ENCODE results near the gene GLRA3. TPM values are rescaled to one million over a fixed set of nuclear protein-coding genes. Genes with fewer than 3 reads are reported as not detected.

GLRA3 gene
- total RNA-seq, 4 donors from 2014 or later = not detected

GRCh38 chr4:174607792-174608191 is 221.3 kb downstream of the GLRA3 start:
- H3K36me3 ChIP-seq = no peaks in the 10 kb centered on the region
- no peak for DNase-seq (ENCODE audit: low spot score in 2 of 2)
- whole genome bisulfite sequencing = 76% methylated on average over 1 of the region's 1 CpG
- TF ChIP-seq CTCF (IDR thresholded peaks at IDR 0.05) (no peak), POLR2A (IDR thresholded peaks at IDR 0.05) (no peak), POLR2AphosphoS5 (IDR thresholded peaks at IDR 0.05) (no peak), EP300 (IDR thresholded peaks at IDR 0.05) (no peak)
- no peaks in the 10 kb centered on the region for H3K9me3 ChIP-seq
- no peaks in the 10 kb centered on the region for H3K27me3 ChIP-seq
- no peak overlapping the region for H3K4me3 ChIP-seq
- no peak overlapping the region for H3K27ac ChIP-seq
- H3K4me1 ChIP-seq = no peaks in the 10 kb centered on the region

GRCh38 chr4:174604198-174604597 is 224.8 kb downstream of the GLRA3 start:
- Histone ChIP-seq H3K4me3 (no peak overlapping the region), H3K9me3 (no peaks in the 10 kb centered on the region), H3K4me1 (no peaks in the 10 kb centered on the region), H3K27ac (no peak overlapping the region), H3K27me3 (no peaks in the 10 kb centered on the region), H3K36me3 (no peaks in the 10 kb centered on the region)
- no peak for TF ChIP-seq POLR2AphosphoS5 (IDR thresholded peaks at IDR 0.05)
- TF ChIP-seq CTCF (IDR thresholded peaks at IDR 0.05) = no peak
- TF ChIP-seq POLR2A (IDR thresholded peaks at IDR 0.05) = no peak
- no peak for TF ChIP-seq EP300 (IDR thresholded peaks at IDR 0.05)
- no peak for DNase-seq (ENCODE audit: low spot score in 2 of 2)
- 50% methylated on average over 4 of the region's 4 CpGs for WGBS

- Histone ChIP-seq H3K36me3 (no peaks in the 10 kb centered on the region), H3K27ac (no peak overlapping the region), H3K9me3 (no peaks in the 10 kb centered on the region), H3K4me1 (no peaks in the 10 kb centered on the region), H3K4me3 (no peak overlapping the region), H3K27me3 (no peaks in the 10 kb centered on the region)
- TF ChIP-seq CTCF (IDR thresholded peaks at IDR 0.05) (no peak), EP300 (IDR thresholded peaks at IDR 0.05) (no peak), POLR2AphosphoS5 (IDR thresholded peaks at IDR 0.05) (no peak), POLR2A (IDR thresholded peaks at IDR 0.05) (no peak)
- DNase-seq (ENCODE audit: low spot score in 2 of 2) = no peak
- 73% methylated on average over 1 of the region's 1 CpG for WGBS
These were observed 228.7 kb downstream of the GLRA3 start for GRCh38 chr4:174600391-174600790.

GRCh38 chr4:174598800-174599199 is 230.2 kb downstream of the GLRA3 start:
- no peak overlapping the region for H3K27ac ChIP-seq
- no peaks in the 10 kb centered on the region for H3K36me3 ChIP-seq
- no peak overlapping the region for H3K4me3 ChIP-seq
- H3K9me3 ChIP-seq = no peaks in the 10 kb centered on the region
- no peak for TF ChIP-seq POLR2AphosphoS5 (IDR thresholded peaks at IDR 0.05)
- no peak for TF ChIP-seq POLR2A (IDR thresholded peaks at IDR 0.05)
- DNase-seq (ENCODE audit: low spot score in 2 of 2) = no peak
- H3K27me3 ChIP-seq = no peaks in the 10 kb centered on the region
- H3K4me1 ChIP-seq = no peaks in the 10 kb centered on the region
- 86% methylated on average over 3 of the region's 3 CpGs for whole genome bisulfite sequencing

GRCh38 chr4:174596513-174596912 is 232.5 kb downstream of the GLRA3 start:
- 59% methylated on average over 1 of the region's 1 CpG for WGBS
- TF ChIP-seq EP300 (IDR thresholded peaks at IDR 0.05) = no peak
- TF ChIP-seq POLR2A (IDR thresholded peaks at IDR 0.05) = no peak
- no peak for TF ChIP-seq POLR2AphosphoS5 (IDR thresholded peaks at IDR 0.05)
- TF ChIP-seq CTCF (IDR thresholded peaks at IDR 0.05) = no peak
- H3K27me3 ChIP-seq = no peaks in the 10 kb centered on the region

More at GRCh38 chr4:174596513-174596912, 232.5 kb downstream of the GLRA3 start:
- H3K27ac ChIP-seq = no peak overlapping the region
- no peaks in the 10 kb centered on the region for H3K36me3 ChIP-seq
- no peak overlapping the region for H3K4me3 ChIP-seq
- DNase-seq (ENCODE audit: low spot score in 2 of 2) = no peak
- no peaks in the 10 kb centered on the region for H3K9me3 ChIP-seq
- H3K4me1 ChIP-seq = no peaks in the 10 kb centered on the region
